Measurements from ENCODE around the gene USP22.

USP22 gene

GRCh38 chr17:20999044-20999573, 43.7 kb downstream of the USP22 start:
- no peak for DNase-seq

- no peak for DNase-seq
Measured at GRCh38 chr17:20998571-20999043, 44.2 kb downstream of the USP22 start.

- no peak for DNase-seq
Measured at GRCh38 chr17:20997711-20998570, 44.9 kb downstream of the USP22 start.

- DNase-seq = no peak
Measured at GRCh38 chr17:20996724-20997615, 45.8 kb downstream of the USP22 start.

- DNase-seq = no peak
Measured at GRCh38 chr17:20995873-20996723, 46.7 kb downstream of the USP22 start.

- no peak for DNase-seq
Measured at GRCh38 chr17:20995164-20995872, 47.5 kb downstream of the USP22 start.

GRCh38 chr17:20994779-20995149, 48.0 kb downstream of the USP22 start:
- no peak for DNase-seq

GRCh38 chr17:20993863-20994778, 48.7 kb downstream of the USP22 start:
- DNase-seq = no peak

GRCh38 chr17:20992987-20993862, 49.6 kb downstream of the USP22 start:
- no peak for DNase-seq

GRCh38 chr17:20992416-20992815, 50.4 kb downstream of the USP22 start:
- DNase-seq = no peak

- DNase-seq = no peak
Measured at GRCh38 chr17:20991276-20992037, 51.4 kb downstream of the USP22 start.

GRCh38 chr17:20989991-20990855, 52.6 kb downstream of the USP22 start:
- no peak for DNase-seq

- no peak for DNase-seq
Measured at GRCh38 chr17:20989481-20989880, 53.3 kb downstream of the USP22 start.

GRCh38 chr17:20988896-20989295, 53.9 kb downstream of the USP22 start:
- DNase-seq = no peak

GRCh38 chr17:20988001-20988636, 54.7 kb downstream of the USP22 start:
- DNase-seq = no peak

GRCh38 chr17:20987511-20987910, 55.3 kb downstream of the USP22 start:
- DNase-seq = no peak

GRCh38 chr17:20986767-20987510, 55.9 kb downstream of the USP22 start:
- no peak for DNase-seq
